K562 (cell line): ENCODE measurements around the gene FAM83E.

Source experiments
- CTCF ChIP-seq, 3 experiments: IDR thresholded peaks in 2 of 3; conservative IDR thresholded peaks in 1 of 3; 2 replicates each; pipeline ENCODE4 v1.5.1; 2011 to 2012; ENCODE audit warnings: low read length in 3 of 3, mild to moderate bottlenecking in 3 of 3, control low read depth in 2 of 3, improper control_type of control experiment in 1 of 3, inconsistent platforms in 1 of 3, low read depth in 1 of 3, mixed read lengths in 1 of 3, moderate library complexity in 1 of 3; ENCODE audit not compliant: insufficient read depth in 2 of 3
- DNMT1 ChIP-seq: fragments of 450-650 bp; IDR thresholded peaks from 2 replicates; pipeline ENCODE4 v1.6.1; 2016; ENCODE audit warnings: antibody characterized with exemption, mild to moderate bottlenecking
- FOXA3 ChIP-seq, 2 experiments: fragments of 450-650 bp in 1 of 2; sonication (generic) in 1 of 2; formaldehyde crosslinking; IDR thresholded peaks in 1 of 2; conservative IDR thresholded peaks in 1 of 2; 2 replicates each; pipeline versions ENCODE4 v1.4.0 to v1.8.0; 2020 to 2022; ENCODE audit warnings: mild to moderate bottlenecking in 2 of 2, missing genetic modification reagents in 1 of 2
- HDAC2 ChIP-seq: fragments of 450-650 bp; IDR thresholded peaks from 2 replicates; pipeline ENCODE4 v1.6.1; 2016; ENCODE audit warnings: mild to moderate bottlenecking
- MCM3 ChIP-seq: fragments of 450-650 bp; IDR thresholded peaks from 2 replicates; pipeline ENCODE4 v1.6.1; 2016
- NR2C2 ChIP-seq, 2 experiments: fragments of 200-800 bp in 1 of 2; sonication (Bioruptor generic) in 1 of 2; sonication (generic) in 1 of 2; formaldehyde crosslinking in 1 of 2; IDR thresholded peaks; 2 replicates each; pipeline versions ENCODE4 v1.6.1 to v1.8.0; 2016 to 2022; ENCODE audit warnings: mild to moderate bottlenecking in 1 of 2, missing compliant biosample characterization in 1 of 2, missing genetic modification characterization in 1 of 2, missing genetic modification reagents in 1 of 2
- POLR2AphosphoS5 ChIP-seq: IDR thresholded peaks from 2 replicates; pipeline ENCODE4 v1.6.1; 2011; ENCODE audit warnings: mild to moderate bottlenecking, low read depth, low read length, moderate library complexity; ENCODE audit not compliant: control insufficient read depth, insufficient read depth
- ZBTB8A ChIP-seq: fragments of 450-650 bp; IDR thresholded peaks from 2 replicates; pipeline ENCODE4 v1.6.1; 2018; ENCODE audit warnings: mild to moderate bottlenecking, moderate library complexity; ENCODE audit not compliant: partially characterized antibody
- ZHX1 ChIP-seq: fragments of 150-350 bp; conservative IDR thresholded peaks from 2 replicates; pipeline ENCODE4 v1.6.1; 2014; ENCODE audit warnings: low read length
- ZSCAN29 ChIP-seq: fragments of 450-650 bp; IDR thresholded peaks from 2 replicates; pipeline ENCODE4 v1.6.1; 2017
- TF ChIP-seq, protein P1 (sequence below): fragments of 450-650 bp; IDR thresholded peaks from 2 replicates; pipeline ENCODE4 v1.6.1; 2016
- TF ChIP-seq, protein P2 (sequence below): fragments of 250-450 bp; sonication (Bioruptor Pico); IDR thresholded peaks from 2 replicates; pipeline ENCODE4 v1.8.0; 2022; ENCODE audit warnings: inconsistent platforms, mild to moderate bottlenecking, moderate library complexity, borderline replicate concordance

DNA sequence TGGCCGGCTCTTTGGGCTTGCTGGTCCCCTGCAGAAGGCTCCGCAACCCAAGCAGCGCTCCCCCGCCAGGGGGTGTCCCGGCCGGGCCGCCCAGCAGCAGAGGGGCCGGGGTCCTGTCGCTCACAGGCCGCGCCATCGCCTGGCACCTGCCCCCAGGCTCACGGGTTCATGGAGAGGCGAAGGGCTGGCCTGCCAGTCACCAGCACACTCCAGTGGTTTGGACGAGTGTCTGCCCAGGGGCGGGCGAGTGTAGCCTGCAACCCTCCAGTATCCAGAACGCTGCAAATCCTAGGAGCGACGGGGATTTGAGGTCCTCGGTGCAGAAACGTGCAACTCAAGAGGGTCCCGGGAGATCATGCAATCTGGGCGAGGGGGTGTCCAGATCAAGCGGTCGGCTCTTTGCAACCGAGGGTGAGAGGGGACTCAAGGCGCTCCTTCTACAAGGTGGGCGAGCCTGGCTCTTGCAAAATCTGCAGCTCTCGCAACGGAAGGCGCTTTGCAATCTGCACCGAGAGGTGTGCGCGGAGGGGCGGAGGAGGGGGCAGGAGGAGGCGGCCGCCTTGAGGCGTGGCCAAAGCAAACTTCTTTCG lies 22.1 kb upstream of the FAM83E start, which contains the start of gene DBP:
- TF ChIP-seq CTCF (IDR thresholded peaks at IDR 0.05 in 2 of 3, conservative IDR thresholded peaks at IDR 0.05 in 1 of 3; ENCODE audit: insufficient read depth in 2 of 3, low read depth in 1 of 3, low read length in 3 of 3) (peak in 2 of 3 experiments; percentile 18 to 34; a peak in 1 of 6 replicates), ZBTB8A (no peak), NR2C2 (CRISPR knock-in tag; IDR thresholded peaks at IDR 0.05) (no peak), NR2C2 (tag; IDR thresholded peaks at IDR 0.05) (no peak), FOXA3 (CRISPR knock-in tag; conservative IDR thresholded peaks at IDR 0.05 in 1 of 2, IDR thresholded peaks at IDR 0.05 in 1 of 2) (no peak), ZSCAN29 (no peak), MCM3 (no peak), ZHX1 (no peak), DNMT1 (no peak), HDAC2 (peak; percentile 17; the same call in 1 of the 2 replicates), POLR2AphosphoS5 (no peak)
- TF ChIP-seq, protein P1, sequence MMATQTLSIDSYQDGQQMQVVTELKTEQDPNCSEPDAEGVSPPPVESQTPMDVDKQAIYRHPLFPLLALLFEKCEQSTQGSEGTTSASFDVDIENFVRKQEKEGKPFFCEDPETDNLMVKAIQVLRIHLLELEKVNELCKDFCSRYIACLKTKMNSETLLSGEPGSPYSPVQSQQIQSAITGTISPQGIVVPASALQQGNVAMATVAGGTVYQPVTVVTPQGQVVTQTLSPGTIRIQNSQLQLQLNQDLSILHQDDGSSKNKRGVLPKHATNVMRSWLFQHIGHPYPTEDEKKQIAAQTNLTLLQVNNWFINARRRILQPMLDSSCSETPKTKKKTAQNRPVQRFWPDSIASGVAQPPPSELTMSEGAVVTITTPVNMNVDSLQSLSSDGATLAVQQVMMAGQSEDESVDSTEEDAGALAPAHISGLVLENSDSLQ = peak; percentile 51
- TF ChIP-seq, protein P2, sequence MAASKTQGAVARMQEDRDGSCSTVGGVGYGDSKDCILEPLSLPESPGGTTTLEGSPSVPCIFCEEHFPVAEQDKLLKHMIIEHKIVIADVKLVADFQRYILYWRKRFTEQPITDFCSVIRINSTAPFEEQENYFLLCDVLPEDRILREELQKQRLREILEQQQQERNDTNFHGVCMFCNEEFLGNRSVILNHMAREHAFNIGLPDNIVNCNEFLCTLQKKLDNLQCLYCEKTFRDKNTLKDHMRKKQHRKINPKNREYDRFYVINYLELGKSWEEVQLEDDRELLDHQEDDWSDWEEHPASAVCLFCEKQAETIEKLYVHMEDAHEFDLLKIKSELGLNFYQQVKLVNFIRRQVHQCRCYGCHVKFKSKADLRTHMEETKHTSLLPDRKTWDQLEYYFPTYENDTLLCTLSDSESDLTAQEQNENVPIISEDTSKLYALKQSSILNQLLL (CRISPR knock-in tag) = no peak
